ENCODE results near the gene PTGES. TPM values are rescaled to one million over a fixed set of nuclear protein-coding genes. Genes with fewer than 3 reads are reported as not detected.
A peak's percentile ranks its signal among the peaks of the same experiment; 100 is the strongest.

The PTGES gene
- total and polyA plus RNA-seq, 9 of the 15 experiments (the other 6 are each of a cell fraction or from before 2014, with no cell fraction given) = 0.13 TPM; not detected in 8

GRCh38 chr9:129776938-129777768 is 24.3 kb upstream of the PTGES start (continued):
- peak; percentile 59 for TF ChIP-seq ZFP36 (IDR thresholded peaks at IDR 0.05; ENCODE audit: low read depth, low read length, partially characterized antibody)
- TF ChIP-seq TBP (optimal IDR thresholded peaks at IDR 0.05; ENCODE audit: low read depth, low read length) = peak; percentile 28
- no peak for TF ChIP-seq PHB2 (IDR thresholded peaks at IDR 0.05; ENCODE audit: low read depth)
- TF ChIP-seq THRAP3 (IDR thresholded peaks at IDR 0.05; ENCODE audit: borderline replicate concordance) = no peak
- TF ChIP-seq CEBPZ (IDR thresholded peaks at IDR 0.05; ENCODE audit: borderline replicate concordance, low read depth, low read length) = no peak
- TF ChIP-seq MECOM (CRISPR knock-in tag; IDR thresholded peaks at IDR 0.05) = no peak
- TF ChIP-seq MAX (CRISPR knock-in tag; IDR thresholded peaks at IDR 0.05) = peak; percentile 59
- peak; percentile 51; the same call in 1 of the 2 replicates for TF ChIP-seq ZNF584 (CRISPR knock-in tag; IDR thresholded peaks at IDR 0.05; ENCODE audit: low read depth)
- TF ChIP-seq ZNF561 (CRISPR knock-in tag; conservative IDR thresholded peaks at IDR 0.05) = no peak
- TF ChIP-seq ZC3H4 (CRISPR knock-in tag; IDR thresholded peaks at IDR 0.05; ENCODE audit: borderline replicate concordance) = no peak
- no peak for TF ChIP-seq GABPB2 (CRISPR knock-in tag; conservative IDR thresholded peaks at IDR 0.05)
- no peak for TF ChIP-seq BCLAF1 (IDR thresholded peaks at IDR 0.05; ENCODE audit: borderline replicate concordance in 1 of 2, control insufficient read depth in 1 of 2, low read depth in 2 of 2, low read length in 1 of 2)
- TF ChIP-seq THRB (CRISPR knock-in tag; conservative IDR thresholded peaks at IDR 0.05) = peak; percentile 77; the same call in 1 of the 2 replicates
- 0 out of 2 replicates have a peak, but pooled peaks have one; percentile 58 for TF ChIP-seq TCF7 (IDR thresholded peaks at IDR 0.05; ENCODE audit: borderline replicate concordance)
- TF ChIP-seq ILF3 (IDR thresholded peaks at IDR 0.05; ENCODE audit: borderline replicate concordance) = no peak
- no peak for TF ChIP-seq DNMT1 (IDR thresholded peaks at IDR 0.05)
- TF ChIP-seq CCNT2 (IDR thresholded peaks at IDR 0.05; ENCODE audit: borderline replicate concordance, extremely low read depth, insufficient read length, low read depth, low read length) = peak; percentile 80
- no peak for TF ChIP-seq CCAR2 (IDR thresholded peaks at IDR 0.05; ENCODE audit: low read depth, low read length)
- peak; percentile 93; the same call in 1 of the 2 replicates for TF ChIP-seq CBFB (CRISPR knock-in tag; IDR thresholded peaks at IDR 0.05)
